ENCODE measurements around the gene IL17RA.
A peak's percentile ranks its signal among the peaks of the same experiment; 100 is the strongest.

The IL17RA gene

GRCh38 chr22:17152340-17152739 is 67.5 kb downstream of the IL17RA start:
- no peaks in the 10 kb centered on the region for H3K9me3 ChIP-seq (ENCODE audit: control insufficient read depth, insufficient read depth, low read depth, low read length)
- no peak overlapping the region for H3K27ac ChIP-seq (ENCODE audit: extremely low read depth, low read depth, low read length)
- ChIA-PET CTCF (interaction anchor here (3.4 kb wide), 1 partner anchor 19 kb away, joined by 19 read pairs; no protein-coding TSS in a partner anchor), POLR2A (no interaction called here)
- H3K4me1 ChIP-seq (ENCODE audit: control insufficient read depth, insufficient read depth, low read length): peaks cover 7% of the 10 kb centered on the region
- H3K36me3 ChIP-seq (ENCODE audit: control insufficient read depth in 2 of 2, insufficient read depth in 1 of 2, low read length in 2 of 2): peaks cover 3 to 24% of the 10 kb centered on the region in 2 experiments; a peak in 2 of 3 replicates
- H3K4me3 ChIP-seq (ENCODE audit: low read depth, low read length): no peak overlapping the region
- TF ChIP-seq ZNF639 (tag by site-specific recombination; IDR thresholded peaks at IDR 0.05): no peak
- 0 out of 2 replicates have a peak, but pooled peaks have one; percentile 29 for TF ChIP-seq REST (tag by site-specific recombination; IDR thresholded peaks at IDR 0.05)

- H3K4me3 ChIP-seq (ENCODE audit: low read depth, low read length): no peak overlapping the region
- H3K27ac ChIP-seq (ENCODE audit: extremely low read depth, low read depth, low read length): no peak overlapping the region
- no peaks in the 10 kb centered on the region for H3K9me3 ChIP-seq (ENCODE audit: control insufficient read depth, insufficient read depth, low read depth, low read length)
- H3K36me3 ChIP-seq (ENCODE audit: control insufficient read depth in 2 of 2, insufficient read depth in 1 of 2, low read length in 2 of 2): peaks cover 3 to 17% of the 10 kb centered on the region in 2 experiments; a peak in 2 of 3 replicates
- no peak for TF ChIP-seq OVOL3 (tag by site-specific recombination; IDR thresholded peaks at IDR 0.05)
- TF ChIP-seq ZNF776 (tag by site-specific recombination; IDR thresholded peaks at IDR 0.05; ENCODE audit: borderline replicate concordance): no peak
- TF ChIP-seq BCL6B (tag by site-specific recombination; IDR thresholded peaks at IDR 0.05): no peak
- H3K4me1 ChIP-seq (ENCODE audit: control insufficient read depth, insufficient read depth, low read length): peaks cover 7% of the 10 kb centered on the region
- ChIA-PET CTCF (interaction anchor here (3.4 kb wide), 1 partner anchor 19 kb away, joined by 19 read pairs; no protein-coding TSS in a partner anchor), POLR2A (no interaction called here)
Measured at GRCh38 chr22:17152971-17153370, 68.2 kb downstream of the IL17RA start.

- POLR2A ChIA-PET: interaction anchor here (0.7 kb wide), 1 partner anchor 19 kb away, joined by 3 read pairs; no protein-coding TSS in a partner anchor
- peaks cover 0 to 3% of the 10 kb centered on the region in 2 experiments; a peak in 1 of 3 replicates for H3K36me3 ChIP-seq (ENCODE audit: control insufficient read depth in 2 of 2, insufficient read depth in 1 of 2, low read length in 2 of 2)
- 0 out of 2 replicates have a peak overlapping the region, but pooled peaks have one; percentile 2 for H3K27ac ChIP-seq (ENCODE audit: extremely low read depth, low read depth, low read length)
- TF ChIP-seq SETDB1 (IDR thresholded peaks at IDR 0.05; ENCODE audit: insufficient read length, low read length): no peak
- no peak for TF ChIP-seq ZNF391 (tag by site-specific recombination; IDR thresholded peaks at IDR 0.05; ENCODE audit: borderline replicate concordance, low read depth)
- no peak for TF ChIP-seq ZNF324 (tag by site-specific recombination; IDR thresholded peaks at IDR 0.05)
- TF ChIP-seq PRDM6 (tag by site-specific recombination; IDR thresholded peaks at IDR 0.05): peak; percentile 45; the same call in 1 of the 2 replicates
- no peak for TF ChIP-seq ZFP3 (tag by site-specific recombination; IDR thresholded peaks at IDR 0.05; ENCODE audit: low read depth)
- TF ChIP-seq ZNF280C (tag by site-specific recombination; IDR thresholded peaks at IDR 0.05): no peak
- 0 out of 2 replicates have a peak, but pooled peaks have one; percentile 47 for TF ChIP-seq PRDM1 (tag by site-specific recombination; IDR thresholded peaks at IDR 0.05)
- no peak for TF ChIP-seq TSHZ1 (tag by site-specific recombination; IDR thresholded peaks at IDR 0.05; ENCODE audit: borderline replicate concordance)
- CTCF ChIA-PET: interaction anchor here (8.9 kb wide), 1 partner anchor 16 kb away, joined by 87 read pairs; no protein-coding TSS in a partner anchor
- peaks cover 7% of the 10 kb centered on the region for H3K4me1 ChIP-seq (ENCODE audit: control insufficient read depth, insufficient read depth, low read length)
- no peaks in the 10 kb centered on the region for H3K9me3 ChIP-seq (ENCODE audit: control insufficient read depth, insufficient read depth, low read depth, low read length)
- H3K4me3 ChIP-seq (ENCODE audit: low read depth, low read length): no peak overlapping the region
Measured at GRCh38 chr22:17155941-17156340, 71.1 kb downstream of the IL17RA start.
